Stimulated activated CD4-positive, alpha-beta T cell treated with anti-CD3 and anti-CD28 coated beads, TNF-alpha, amount 100 ng/mL, for 4 hours (primary cell): ENCODE measurements around the gene HS3ST2.
"Not testable (repeated sequence)": the region's sequence is repeated elsewhere in the genome, so short reads cannot be mapped to it uniquely, and the experiment has no call there.

Source experiments
- DNase-seq, 3 experiments: peaks; one replicate each; pipeline ENCODE4 v3.0.0-alpha.2; 2020; ENCODE audit warnings: low read depth in 3 of 3

The HS3ST2 gene

GRCh38 chr16:22878955-22879354 lies 65.0 kb downstream of the HS3ST2 start:
- no peak for DNase-seq

GRCh38 chr16:22879466-22879865 lies 65.5 kb downstream of the HS3ST2 start:
- DNase-seq = no peak

DNA sequence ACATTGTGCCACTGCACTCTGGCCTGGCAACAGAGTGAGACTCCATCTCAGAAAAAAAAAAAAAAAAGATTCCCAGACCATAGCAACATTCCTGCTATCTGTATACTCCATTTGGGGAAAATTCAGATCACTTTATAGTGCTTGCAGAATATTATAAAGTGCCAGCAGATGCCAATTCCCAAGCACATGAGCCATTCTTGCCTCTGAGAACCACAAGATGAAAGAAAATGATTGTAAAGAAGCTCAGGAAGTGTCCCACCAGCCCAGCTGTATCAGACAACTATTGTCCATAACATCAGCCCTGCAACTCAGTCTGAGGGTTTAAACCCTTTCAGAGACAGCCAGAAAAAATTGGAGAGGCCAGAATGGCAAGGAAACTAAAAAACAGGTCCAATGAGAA lies 69.0 kb downstream of the HS3ST2 start:
- DNase-seq = no peak

GRCh38 chr16:22885951-22886350 lies 72.0 kb downstream of the HS3ST2 start:
- DNase-seq = no peak

GRCh38 chr16:22886927-22887326 lies 73.0 kb downstream of the HS3ST2 start:
- DNase-seq = no peak

DNA sequence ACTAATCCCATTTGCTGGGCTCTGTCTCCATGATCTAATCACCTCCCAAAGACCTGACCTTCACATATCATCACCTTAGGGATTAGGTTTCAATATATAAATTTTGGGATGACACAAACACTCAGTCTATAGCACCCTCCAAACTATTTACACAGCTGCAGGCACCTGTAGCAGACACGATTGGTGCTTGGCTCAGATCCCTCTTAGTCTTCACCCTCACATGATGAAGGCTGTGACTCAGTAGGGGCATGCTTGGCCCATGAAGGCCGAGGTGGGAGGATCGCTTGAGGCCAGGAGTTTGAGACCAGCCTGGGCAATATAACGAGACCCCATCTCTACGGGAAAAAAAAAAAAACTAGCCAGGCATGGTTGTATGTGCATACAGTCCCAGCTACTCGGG lies 73.5 kb downstream of the HS3ST2 start:
- DNase-seq = no peak

GRCh38 chr16:22888791-22889190 lies 74.8 kb downstream of the HS3ST2 start:
- DNase-seq = no peak

- DNase-seq = no peak
Measured at GRCh38 chr16:22890976-22891375, 77.0 kb downstream of the HS3ST2 start.

- no peak for DNase-seq
Measured at GRCh38 chr16:22897184-22897583, 83.2 kb downstream of the HS3ST2 start.

DNA sequence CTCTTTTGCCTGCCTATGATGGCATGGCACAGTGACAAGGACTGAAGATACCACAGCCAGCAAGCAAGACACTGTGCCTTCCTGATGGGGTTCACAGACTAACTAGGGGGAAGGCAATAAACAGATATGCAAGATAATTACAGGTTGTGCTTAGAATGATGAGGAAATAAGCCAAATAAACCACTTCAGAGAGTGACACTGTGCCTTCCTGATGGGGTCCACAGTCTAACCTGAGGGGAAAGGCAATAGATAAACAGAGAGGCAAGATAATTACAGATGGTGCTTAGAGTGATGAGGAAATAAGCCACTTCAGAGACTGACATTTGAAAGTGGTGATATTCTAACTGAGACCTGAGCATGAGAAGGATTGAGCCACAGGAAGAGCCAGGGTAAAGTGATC lies 84.2 kb downstream of the HS3ST2 start:
- no peak for DNase-seq

GRCh38 chr16:22898874-22899348 lies 84.9 kb downstream of the HS3ST2 start:
- peak in 2 of 3 experiments; percentile 8 to 9 for DNase-seq

GRCh38 chr16:22899567-22899966 lies 85.6 kb downstream of the HS3ST2 start:
- not testable (repeated sequence) for DNase-seq

- DNase-seq = no peak
Measured at GRCh38 chr16:22900863-22901262, 86.9 kb downstream of the HS3ST2 start.

GRCh38 chr16:22901563-22901962 lies 87.6 kb downstream of the HS3ST2 start:
- DNase-seq = no peak

DNA sequence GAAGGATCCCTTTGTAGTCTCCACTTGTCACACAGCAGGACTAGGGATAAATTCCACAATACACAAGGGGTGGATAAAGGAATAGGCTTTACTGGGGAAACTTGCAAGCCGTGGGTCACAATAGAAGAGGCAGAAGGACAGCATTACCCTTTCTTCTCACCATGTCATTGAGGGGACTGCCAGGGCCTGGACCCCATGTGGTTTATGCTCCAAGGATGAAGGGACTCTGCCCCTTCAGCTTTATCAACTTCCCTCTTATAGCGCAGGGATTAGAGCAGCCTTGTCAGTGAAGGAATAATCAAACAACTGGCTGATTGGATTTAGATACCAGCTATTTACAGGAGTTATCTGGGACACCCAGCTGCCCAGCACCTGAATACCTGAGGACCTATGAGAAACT lies 89.8 kb downstream of the HS3ST2 start:
- DNase-seq = no peak

DNA sequence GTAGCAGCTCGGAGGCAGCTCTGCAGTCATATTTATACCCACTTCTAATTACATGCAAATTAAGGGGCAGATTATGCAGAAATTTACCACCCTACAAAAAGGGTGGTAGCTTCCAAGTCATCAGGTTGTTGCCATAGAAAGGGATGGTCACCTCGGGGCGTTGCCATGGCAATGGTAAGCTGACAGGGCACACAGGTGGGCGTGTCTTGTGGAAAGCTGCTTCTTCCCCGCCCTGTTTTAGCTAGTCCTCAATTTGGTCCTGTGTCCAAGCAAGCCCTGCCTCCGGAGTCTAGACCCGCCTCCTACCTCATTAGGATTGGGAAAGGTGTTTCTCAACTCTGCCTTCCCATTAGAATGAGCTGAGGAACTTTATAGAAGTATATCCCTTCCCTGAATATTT lies 98.7 kb downstream of the HS3ST2 start:
- no peak for DNase-seq

DNA sequence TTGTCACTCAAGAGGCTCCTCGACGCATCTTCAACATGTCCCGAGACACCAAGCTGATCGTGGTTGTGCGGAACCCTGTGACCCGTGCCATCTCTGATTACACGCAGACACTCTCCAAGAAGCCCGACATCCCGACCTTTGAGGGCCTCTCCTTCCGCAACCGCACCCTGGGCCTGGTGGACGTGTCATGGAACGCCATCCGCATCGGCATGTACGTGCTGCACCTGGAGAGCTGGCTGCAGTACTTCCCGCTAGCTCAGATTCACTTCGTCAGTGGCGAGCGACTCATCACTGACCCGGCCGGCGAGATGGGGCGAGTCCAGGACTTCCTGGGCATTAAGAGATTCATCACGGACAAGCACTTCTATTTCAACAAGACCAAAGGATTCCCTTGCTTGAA lies 101.0 kb downstream of the HS3ST2 start:
- no peak for DNase-seq

- DNase-seq = no peak
Measured at GRCh38 chr16:22923491-22923890, 109.5 kb downstream of the HS3ST2 start.

DNA sequence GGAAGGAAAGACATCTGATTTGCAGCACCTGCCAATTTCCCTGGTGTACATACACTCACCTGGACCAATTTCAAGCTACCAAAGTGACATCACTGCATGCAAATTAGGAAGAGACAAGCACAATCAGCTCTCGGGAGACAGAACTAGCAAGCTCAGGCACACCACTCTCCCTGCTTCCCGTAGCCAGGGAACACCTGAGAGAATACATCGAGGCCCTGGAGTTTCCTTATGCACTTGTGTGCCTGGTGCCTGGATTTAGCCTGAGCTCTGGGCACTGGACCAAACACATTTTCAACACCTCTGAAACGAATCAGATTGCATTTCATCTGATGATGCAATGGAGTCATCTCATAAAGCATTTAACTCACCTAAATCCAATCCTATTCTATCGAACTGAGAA lies 110.5 kb downstream of the HS3ST2 start:
- no peak for DNase-seq

- DNase-seq = no peak
Measured at GRCh38 chr16:22926105-22926751, 112.3 kb downstream of the HS3ST2 start.

GRCh38 chr16:22927306-22927705 lies 113.3 kb downstream of the HS3ST2 start:
- DNase-seq = no peak

DNA sequence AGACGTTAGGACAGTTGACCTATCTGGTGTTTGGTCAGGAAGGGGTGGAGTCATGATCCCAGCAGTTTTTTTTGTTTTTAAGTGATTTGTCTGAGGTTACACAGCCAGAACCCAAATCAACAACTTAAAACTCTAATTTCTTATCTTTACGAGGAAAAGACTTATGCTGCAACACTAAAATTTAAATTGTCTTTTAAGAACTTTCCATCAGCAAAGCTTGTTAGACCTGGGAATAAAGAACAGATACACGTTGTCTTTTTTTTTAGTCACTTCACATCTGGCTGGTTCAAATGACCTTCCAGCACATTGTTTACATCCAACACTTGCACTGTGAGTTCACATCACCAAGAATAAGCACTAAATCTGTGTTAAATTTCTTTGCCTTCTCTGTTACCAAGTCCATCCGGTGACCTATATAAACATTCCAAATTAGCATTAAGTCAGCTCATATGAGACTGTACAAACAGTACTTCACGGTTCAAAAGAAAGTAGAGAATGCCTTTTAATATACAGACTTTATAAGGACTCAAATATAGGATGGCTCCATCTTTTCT lies 115.0 kb downstream of the HS3ST2 start:
- no peak for DNase-seq

GRCh38 chr16:22929461-22929860 lies 115.5 kb downstream of the HS3ST2 start:
- no peak for DNase-seq
